Parathyroid adenoma (tissue), 2 donors: ENCODE measurements around the gene ATP6AP2.

Experiments used
- H2AFZ ChIP-seq: fragments of 300-600 bp; sonication (generic); one replicate; pipeline ENCODE4 v1.7.0; 2017; ENCODE audit warnings: antibody characterized with exemption, mild to moderate bottlenecking
- H3K27ac ChIP-seq: fragments of 300-600 bp; sonication (generic); one replicate; pipeline ENCODE4 v1.7.0; 2017
- H3K27me3 ChIP-seq: fragments of 300-600 bp; sonication (generic); one replicate; pipeline ENCODE4 v1.7.0; 2017; ENCODE audit warnings: low read length; ENCODE audit not compliant: control insufficient read depth, insufficient read depth
- H3K36me3 ChIP-seq: fragments of 300-600 bp; sonication (generic); one replicate; pipeline ENCODE4 v1.7.0; 2017; ENCODE audit warnings: low read length; ENCODE audit not compliant: control insufficient read depth, insufficient read depth
- H3K4me1 ChIP-seq: fragments of 300-600 bp; sonication (generic); one replicate; pipeline ENCODE4 v1.7.0; 2017; ENCODE audit warnings: control low read depth
- H3K4me2 ChIP-seq: fragments of 300-600 bp; sonication (generic); one replicate; pipeline ENCODE4 v1.7.0; 2017; ENCODE audit warnings: low read length
- H3K4me3 ChIP-seq: fragments of 300-600 bp; sonication (generic); one replicate; pipeline ENCODE4 v1.7.0; 2017; ENCODE audit warnings: low read depth, low read length
- H3K79me2 ChIP-seq: fragments of 300-600 bp; sonication (generic); one replicate; pipeline ENCODE4 v1.7.0; 2017; ENCODE audit warnings: control low read depth
- H3K9ac ChIP-seq: fragments of 300-600 bp; sonication (generic); one replicate; pipeline ENCODE4 v1.7.0; 2017; ENCODE audit warnings: mild to moderate bottlenecking
- H3K9me3 ChIP-seq: fragments of 300-600 bp; sonication (generic); one replicate; pipeline ENCODE4 v1.7.0; 2017; ENCODE audit warnings: low read length; ENCODE audit not compliant: control insufficient read depth
- TF ChIP-seq, protein P1 (sequence below): fragments of 300-600 bp; sonication (generic); IDR thresholded peaks from one replicate; pipeline ENCODE4 v1.7.0; 2017; ENCODE audit warnings: antibody characterized with exemption, mild to moderate bottlenecking
- donor health status: primary hyperparathyroidism.

Gene ATP6AP2

DNA sequence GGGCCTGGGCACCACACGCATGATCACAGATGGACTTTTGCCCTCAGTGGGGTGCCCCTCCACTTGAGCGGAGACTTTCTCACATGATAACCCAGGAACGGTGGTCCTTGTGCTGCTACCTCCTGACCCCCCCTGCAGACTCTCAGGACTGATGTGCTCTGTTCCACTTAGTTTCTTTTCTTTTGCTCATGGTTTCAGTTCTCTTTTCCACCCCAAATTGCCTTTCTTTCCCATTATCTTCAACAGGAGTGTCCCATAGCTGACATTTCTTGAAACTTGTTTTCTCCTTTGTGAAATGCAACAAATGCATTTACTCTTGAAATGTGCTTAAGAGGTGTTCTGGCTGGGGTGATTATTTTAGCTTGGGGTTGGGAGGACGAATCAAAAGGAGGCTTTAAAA is 51.4 kb downstream of the ATP6AP2 start:
- no peaks in the 10 kb centered on the region for H3K27me3 ChIP-seq
- H3K9ac ChIP-seq = no peak overlapping the region
- H3K4me3 ChIP-seq = no peak overlapping the region
- H3K9me3 ChIP-seq = no peaks in the 10 kb centered on the region
- H3K79me2 ChIP-seq = peaks cover 4% of the 10 kb centered on the region
- H3K27ac ChIP-seq = no peak overlapping the region
- H2AFZ ChIP-seq = no peak overlapping the region
- H3K4me2 ChIP-seq = no peak overlapping the region
- TF ChIP-seq, protein P1, sequence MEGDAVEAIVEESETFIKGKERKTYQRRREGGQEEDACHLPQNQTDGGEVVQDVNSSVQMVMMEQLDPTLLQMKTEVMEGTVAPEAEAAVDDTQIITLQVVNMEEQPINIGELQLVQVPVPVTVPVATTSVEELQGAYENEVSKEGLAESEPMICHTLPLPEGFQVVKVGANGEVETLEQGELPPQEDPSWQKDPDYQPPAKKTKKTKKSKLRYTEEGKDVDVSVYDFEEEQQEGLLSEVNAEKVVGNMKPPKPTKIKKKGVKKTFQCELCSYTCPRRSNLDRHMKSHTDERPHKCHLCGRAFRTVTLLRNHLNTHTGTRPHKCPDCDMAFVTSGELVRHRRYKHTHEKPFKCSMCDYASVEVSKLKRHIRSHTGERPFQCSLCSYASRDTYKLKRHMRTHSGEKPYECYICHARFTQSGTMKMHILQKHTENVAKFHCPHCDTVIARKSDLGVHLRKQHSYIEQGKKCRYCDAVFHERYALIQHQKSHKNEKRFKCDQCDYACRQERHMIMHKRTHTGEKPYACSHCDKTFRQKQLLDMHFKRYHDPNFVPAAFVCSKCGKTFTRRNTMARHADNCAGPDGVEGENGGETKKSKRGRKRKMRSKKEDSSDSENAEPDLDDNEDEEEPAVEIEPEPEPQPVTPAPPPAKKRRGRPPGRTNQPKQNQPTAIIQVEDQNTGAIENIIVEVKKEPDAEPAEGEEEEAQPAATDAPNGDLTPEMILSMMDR = no peak
- H3K4me1 ChIP-seq = peaks cover 5% of the 10 kb centered on the region
- no peaks in the 10 kb centered on the region for H3K36me3 ChIP-seq

DNA sequence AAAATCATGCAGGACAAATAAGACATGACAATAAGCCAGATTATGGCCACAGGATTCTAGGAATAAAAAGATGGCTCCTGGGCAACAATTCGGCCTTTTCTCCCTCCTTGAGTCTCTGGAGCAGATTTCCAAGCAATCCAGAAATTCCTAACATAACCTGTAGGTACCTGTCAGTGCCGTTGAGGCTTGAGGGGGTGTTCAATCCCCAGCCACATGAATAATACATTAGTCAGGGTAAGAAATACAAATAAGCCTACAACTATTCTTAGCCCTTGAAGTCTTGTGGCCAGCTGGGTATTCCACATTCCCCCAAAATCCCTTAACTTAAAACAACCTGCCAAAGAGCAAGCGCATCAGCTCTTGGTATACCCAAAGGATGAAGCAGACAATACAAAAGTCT is 56.9 kb downstream of the ATP6AP2 start:
- H3K36me3 ChIP-seq = no peaks in the 10 kb centered on the region
- H2AFZ ChIP-seq = no peak overlapping the region
- H3K4me1 ChIP-seq = peaks cover 19% of the 10 kb centered on the region
- H3K9ac ChIP-seq = no peak overlapping the region
- H3K4me3 ChIP-seq = no peak overlapping the region
- H3K27me3 ChIP-seq = no peaks in the 10 kb centered on the region
- H3K27ac ChIP-seq = no peak overlapping the region
- H3K4me2 ChIP-seq = no peak overlapping the region
- no peaks in the 10 kb centered on the region for H3K9me3 ChIP-seq
- peaks cover 26% of the 10 kb centered on the region for H3K79me2 ChIP-seq
- TF ChIP-seq, protein P1 = no peak

DNA sequence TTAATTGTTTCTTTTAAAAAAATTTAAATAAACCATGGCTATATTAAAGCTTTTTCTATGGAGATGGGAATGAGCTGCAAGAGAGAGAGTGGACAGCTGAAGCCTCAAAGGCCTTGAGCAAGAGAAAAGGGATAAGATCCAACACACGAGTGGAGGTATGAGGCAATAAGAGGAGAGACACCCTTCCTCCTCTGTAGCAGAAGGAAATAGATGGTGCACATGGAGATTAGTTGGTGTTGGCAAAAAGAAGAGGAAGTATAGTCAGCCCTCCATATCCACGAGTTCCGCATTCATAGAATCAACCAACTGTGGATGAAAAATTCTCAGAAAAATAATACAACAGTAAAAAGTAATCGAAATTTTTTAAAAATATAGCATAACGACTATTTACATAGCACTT is 63.4 kb downstream of the ATP6AP2 start:
- no peak overlapping the region for H2AFZ ChIP-seq
- H3K36me3 ChIP-seq = no peaks in the 10 kb centered on the region
- H3K79me2 ChIP-seq = peaks cover 25% of the 10 kb centered on the region
- H3K4me2 ChIP-seq = peak overlapping the region; percentile 80
- H3K27me3 ChIP-seq = no peaks in the 10 kb centered on the region
- no peaks in the 10 kb centered on the region for H3K9me3 ChIP-seq
- H3K27ac ChIP-seq = peak overlapping the region; percentile 74
- H3K9ac ChIP-seq = no peak overlapping the region
- peaks cover 7% of the 10 kb centered on the region for H3K4me1 ChIP-seq
- TF ChIP-seq, protein P1 = no peak
- H3K4me3 ChIP-seq = peak overlapping the region; percentile 57

DNA sequence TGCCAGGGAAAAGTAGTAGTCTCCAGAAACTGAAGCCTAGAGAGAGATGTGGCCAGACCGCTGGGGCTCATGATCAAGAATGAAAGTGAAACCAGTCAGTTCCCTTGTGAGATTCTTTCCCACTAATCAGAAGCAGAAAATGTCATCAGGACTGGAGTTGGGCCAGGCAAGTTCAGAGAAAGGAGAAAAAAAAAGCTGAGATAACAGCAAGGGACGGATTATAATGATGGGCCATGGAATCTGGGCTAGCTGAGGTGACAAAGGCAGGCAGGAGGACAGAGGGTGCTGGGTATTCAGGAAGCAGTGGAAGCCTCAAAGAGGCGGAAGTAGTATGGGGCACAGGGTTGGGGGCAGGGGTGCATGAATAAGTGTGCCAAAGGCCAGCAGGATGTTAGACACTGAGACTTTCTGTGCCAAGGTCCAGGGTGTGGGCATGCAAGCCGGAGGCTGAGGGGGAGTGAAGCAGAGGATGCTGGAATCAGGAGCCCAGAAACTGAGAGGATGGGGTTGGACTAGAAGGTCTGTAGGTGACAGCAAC is 64.1 kb downstream of the ATP6AP2 start:
- Histone ChIP-seq H2AFZ (no peak overlapping the region), H3K9me3 (no peaks in the 10 kb centered on the region), H3K4me3 (peak overlapping the region; percentile 57), H3K27me3 (no peaks in the 10 kb centered on the region), H3K36me3 (no peaks in the 10 kb centered on the region), H3K9ac (no peak overlapping the region), H3K4me2 (peak overlapping the region; percentile 80), H3K27ac (peak overlapping the region; percentile 74), H3K4me1 (peaks cover 6% of the 10 kb centered on the region), H3K79me2 (peaks cover 25% of the 10 kb centered on the region)
- TF ChIP-seq, protein P1 = no peak
